GM12801 (cell line): ENCODE data around the gene EPHB6.

ENCODE experiments used
- CTCF ChIP-seq: IDR thresholded peaks from one replicate; pipeline ENCODE4 v1.5.1; 2011; ENCODE audit warnings: control low read depth; ENCODE audit not compliant: insufficient read length; ENCODE audit errors: extremely low read depth

Gene EPHB6

DNA sequence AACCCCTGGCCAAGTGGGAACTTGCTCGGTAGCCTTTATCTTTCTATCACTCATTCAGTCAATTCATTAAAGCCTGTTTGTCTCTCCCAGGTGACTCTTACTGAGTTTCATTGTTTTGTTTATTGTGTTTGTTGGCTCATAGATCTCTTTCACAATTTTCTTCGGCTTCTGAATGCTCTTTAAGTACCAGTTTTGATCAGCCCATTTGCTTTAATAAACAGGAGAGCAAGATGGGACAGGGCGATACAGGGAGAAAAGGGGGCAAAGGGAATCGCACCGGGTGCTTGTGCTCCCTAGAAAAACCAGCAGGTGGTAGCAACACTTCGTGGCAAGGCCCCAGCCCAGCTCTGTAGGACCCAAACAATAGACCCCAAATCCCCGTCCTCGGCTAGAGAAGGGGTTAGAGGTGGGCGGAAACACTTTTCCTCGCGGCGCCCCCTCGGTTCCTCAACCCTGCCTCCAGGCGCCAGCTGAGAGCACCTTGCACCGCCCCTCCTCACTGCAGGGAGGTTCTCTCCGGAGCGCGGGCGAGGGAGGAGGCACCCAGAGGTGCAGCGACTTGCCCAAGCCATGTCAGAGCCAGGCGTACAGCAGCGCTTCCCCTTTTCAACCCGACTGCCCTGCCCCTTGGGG, 1.0 kb upstream of the EPHB6 start:
- no peak for TF ChIP-seq CTCF

- no peak for TF ChIP-seq CTCF
Observed at GRCh38 chr7:142855114-142855743, 353 bp downstream of the EPHB6 start.

DNA sequence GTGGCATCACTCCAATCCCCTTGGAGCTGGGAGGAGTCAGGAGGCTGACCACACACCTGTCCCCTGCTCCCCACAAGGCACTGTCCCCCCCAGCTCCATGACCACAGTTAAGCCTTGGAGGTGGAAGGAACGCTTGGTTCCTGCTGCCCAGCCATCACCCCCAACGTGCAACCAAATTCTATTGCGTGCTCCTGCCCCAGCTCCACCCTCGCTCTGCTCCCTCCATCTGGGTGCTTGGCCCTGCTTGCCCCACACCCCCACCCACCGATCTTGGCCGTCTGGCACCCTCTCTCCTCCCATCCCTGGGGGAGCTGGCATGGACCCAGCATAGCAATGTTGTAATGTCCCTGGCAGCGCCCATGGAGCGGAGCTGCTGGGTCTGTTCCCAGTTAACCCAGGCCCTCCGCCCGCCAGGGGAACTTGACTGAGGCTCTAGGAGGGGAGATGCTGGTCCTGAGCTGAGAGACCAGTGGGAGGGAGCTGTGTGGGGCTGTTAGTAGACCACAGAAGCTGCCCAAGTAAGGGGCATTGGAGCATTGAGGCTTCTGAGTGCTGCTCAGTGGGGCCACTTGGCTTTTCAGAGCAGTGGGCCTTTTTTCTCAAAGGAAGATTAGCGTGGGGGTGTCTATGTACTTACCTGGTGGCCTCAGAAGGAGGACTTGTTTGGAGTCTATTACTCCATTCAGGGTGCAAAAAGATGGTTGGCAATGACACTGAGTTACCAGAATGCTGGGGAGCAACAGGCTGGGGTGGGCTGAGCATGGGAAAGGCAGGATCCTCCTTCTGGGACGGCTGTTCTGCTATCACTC, 1.1 kb downstream of the EPHB6 start:
- TF ChIP-seq CTCF = no peak

DNA sequence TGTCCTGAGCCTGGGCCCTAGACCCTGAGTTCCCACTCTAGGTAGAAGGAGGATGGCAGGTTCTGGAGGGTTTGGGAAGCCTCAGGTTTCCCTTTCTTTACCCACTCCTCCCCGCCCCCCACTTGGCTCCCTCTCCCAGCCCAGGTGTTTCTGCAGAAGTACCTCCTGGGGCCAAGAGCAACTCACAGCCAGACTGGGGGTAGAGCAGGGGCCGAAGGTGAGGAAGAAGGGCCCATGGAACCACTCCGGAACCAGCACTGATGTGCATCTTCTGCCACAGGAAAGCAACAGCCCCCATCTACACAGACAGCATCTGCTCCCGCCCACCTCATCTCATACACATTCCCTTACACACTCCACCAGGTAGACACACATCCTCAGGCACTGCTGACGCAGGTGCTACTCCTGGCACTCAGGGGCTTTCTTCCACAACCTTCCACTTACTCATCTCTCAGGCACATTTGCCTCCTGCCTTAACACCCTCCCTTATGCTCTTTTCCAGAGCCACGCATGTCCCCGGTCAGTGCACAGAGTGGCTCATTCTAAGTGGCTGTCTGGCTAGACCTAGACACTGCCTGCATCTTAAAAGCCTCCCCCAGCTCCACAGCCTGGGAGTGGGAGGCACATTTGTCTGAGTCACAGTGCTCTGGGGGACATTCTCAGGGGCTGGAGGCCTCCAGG, 1.8 kb downstream of the EPHB6 start:
- no peak for TF ChIP-seq CTCF

DNA sequence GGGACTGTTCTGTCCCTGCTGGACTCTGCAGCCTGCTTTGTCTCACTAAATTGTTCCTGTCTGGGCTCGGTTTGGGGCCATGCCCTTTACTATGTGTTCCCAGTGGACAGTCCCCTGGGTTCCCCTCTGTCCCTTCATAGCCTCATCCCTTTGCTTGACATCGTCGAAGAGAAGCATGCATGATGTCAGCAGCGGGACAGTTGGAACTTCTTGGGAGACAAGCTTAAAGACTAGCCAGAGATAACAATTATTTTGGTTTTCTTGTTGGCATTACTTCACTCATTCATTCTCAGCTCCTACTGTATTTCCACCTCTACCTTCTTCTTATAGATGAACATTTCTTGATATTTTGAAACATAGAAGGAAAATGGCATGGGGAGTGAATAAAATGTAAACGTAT, 2.7 kb downstream of the EPHB6 start:
- no peak for TF ChIP-seq CTCF

GRCh38 chr7:142859411-142859810, 4.5 kb downstream of the EPHB6 start:
- no peak for TF ChIP-seq CTCF

GRCh38 chr7:142859829-142860228, 5.0 kb downstream of the EPHB6 start:
- no peak for TF ChIP-seq CTCF
